ENCODE data around the gene CYP4A22.
"Not testable (repeated sequence)": the region's sequence is repeated elsewhere in the genome, so short reads cannot be mapped to it uniquely, and the experiment has no call there.

CYP4A22 gene, protein sequence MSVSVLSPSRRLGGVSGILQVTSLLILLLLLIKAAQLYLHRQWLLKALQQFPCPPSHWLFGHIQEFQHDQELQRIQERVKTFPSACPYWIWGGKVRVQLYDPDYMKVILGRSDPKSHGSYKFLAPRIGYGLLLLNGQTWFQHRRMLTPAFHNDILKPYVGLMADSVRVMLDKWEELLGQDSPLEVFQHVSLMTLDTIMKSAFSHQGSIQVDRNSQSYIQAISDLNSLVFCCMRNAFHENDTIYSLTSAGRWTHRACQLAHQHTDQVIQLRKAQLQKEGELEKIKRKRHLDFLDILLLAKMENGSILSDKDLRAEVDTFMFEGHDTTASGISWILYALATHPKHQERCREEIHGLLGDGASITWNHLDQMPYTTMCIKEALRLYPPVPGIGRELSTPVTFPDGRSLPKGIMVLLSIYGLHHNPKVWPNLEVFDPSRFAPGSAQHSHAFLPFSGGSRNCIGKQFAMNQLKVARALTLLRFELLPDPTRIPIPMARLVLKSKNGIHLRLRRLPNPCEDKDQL

DNA sequence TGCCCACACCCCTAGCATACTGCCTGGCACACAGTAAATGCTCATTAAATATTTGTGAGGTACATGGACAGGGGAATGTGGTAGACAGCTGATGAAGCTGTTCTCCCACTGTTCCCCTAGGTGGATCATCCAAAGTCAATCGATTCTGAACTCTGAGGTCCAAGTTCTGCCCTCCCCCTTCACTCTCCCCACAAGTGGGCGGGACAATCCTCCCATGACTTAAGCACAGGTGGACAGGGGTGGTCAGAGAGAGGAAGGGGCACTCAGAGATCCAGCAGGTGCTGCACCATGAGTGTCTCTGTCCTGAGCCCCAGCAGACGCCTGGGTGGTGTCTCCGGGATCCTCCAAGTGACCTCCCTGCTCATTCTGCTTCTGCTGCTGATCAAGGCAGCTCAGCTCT is at the start of gene CYP4A22:
Gene CYP4A22, plus strand, starts transcription at position 244 of the 400 bp plus-strand sequence. Its CDS starts 45 bp downstream, at position 289.
- DNase-seq (ENCODE audit: low read depth) = no peak

DNA sequence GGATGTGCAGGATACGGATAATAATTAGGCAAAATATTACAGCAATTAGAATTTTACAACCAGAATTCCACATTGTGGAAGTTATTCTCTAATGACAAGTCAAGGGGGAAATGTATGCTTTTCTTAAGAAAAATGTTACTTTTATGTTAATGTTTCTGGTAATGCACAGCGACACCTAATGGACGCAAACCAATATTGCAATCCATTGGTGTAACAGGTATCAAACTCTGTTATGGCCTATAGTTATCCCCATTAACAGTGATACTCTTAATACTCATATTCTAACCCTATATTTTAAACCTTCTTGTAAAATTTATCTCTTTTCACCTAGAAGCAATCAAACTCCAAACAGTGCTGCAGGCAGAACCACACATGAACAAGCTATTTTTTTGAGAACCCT is 47.9 kb upstream of the CYP4A22 start:
- DNase-seq (ENCODE audit: low read depth) = peak; percentile 52

DNA sequence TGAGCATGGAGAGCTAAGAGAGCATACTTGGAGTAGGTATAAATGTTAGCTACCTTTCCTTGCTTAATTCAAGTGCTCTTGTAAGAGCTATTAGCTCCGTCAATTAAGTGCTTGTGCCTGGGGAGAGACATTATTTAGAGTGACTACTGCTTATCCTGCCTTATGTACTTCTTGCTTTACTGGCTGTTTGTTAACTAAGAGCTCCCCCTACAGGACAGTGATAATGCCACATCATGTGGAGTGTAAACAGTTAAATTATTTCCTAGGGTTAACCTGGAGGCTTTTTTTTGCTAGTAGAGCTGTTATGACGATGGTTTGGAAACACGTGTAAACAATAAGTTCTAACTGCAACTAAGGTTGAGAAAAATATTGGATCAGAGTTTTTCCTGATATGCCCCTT is 45.8 kb upstream of the CYP4A22 start:
- not testable (repeated sequence) for DNase-seq (ENCODE audit: low read depth)

DNA sequence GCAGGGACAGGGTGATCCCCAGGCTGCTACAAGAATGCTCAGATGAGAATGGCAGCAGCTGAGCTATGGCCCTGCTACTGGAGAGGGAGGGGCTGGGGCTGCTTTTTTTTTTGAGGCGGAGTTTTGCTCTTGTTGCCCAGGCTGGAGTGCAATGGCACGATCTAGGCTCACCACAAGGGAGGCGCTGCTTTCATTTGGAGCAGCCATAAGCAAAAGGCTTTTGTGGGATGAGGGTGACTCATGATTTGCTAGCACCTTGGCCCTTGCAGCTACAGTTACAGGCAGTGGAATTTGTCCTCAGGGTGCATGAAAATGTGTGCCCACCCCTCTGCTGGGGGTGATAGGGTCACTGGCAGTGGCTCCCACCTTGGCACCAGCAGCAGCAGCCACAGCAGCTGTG is 32.4 kb upstream of the CYP4A22 start:
- DNase-seq (ENCODE audit: low read depth) = peak; percentile 68

DNA sequence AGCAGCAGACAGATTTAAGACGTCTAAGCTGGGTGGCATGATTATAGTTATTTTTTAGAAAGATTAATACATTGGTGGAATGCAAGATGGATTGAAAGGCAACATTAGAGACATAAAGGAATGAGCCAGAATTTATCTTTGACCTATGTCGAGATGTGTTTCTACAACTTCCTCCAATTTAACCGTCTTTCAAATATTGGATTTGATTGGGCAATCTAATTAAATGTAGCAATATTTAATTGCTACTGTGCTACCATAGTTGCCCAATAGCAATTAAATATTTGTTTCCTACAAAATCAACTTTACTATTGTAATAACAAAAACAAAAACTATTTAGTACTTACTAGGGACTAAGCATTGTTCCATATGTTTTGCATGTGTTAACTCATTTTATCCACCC is 30.4 kb upstream of the CYP4A22 start:
- no peak for DNase-seq (ENCODE audit: low read depth)

DNA sequence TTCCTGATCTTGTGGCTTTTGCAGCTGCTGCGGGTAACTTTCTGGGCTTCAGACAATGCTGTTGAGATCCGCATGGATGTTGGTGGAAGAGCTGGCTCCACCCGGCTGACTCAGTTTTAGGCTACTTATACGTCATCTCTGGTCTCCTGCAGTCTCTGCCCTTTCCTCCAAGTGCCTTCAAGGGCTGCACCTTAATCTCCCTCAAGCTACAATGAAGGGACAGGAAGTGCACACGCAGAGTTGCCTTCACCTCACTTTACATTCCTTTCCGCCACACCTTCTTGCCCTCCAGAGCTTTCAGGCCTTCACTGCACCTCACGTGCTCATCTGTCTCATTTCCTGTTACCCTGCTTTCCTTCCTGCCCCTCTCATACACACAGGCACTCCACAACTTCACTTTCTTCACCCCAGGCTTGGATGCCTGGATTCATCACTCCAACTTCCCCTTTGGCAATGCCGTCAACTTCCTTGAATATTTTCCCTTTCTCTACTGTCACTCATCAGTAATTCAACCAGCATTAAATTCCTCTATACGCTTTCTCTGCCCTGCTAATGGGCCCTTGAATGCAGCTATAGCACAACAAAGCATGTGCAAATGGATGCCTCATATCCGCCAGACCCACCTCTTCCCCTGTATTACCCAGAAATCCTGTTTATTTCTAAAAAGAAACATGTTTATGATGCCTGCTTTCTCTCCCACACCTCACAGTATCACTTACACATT is 29.2 kb upstream of the CYP4A22 start:
- peak; percentile 93 for DNase-seq (ENCODE audit: low read depth)

DNA sequence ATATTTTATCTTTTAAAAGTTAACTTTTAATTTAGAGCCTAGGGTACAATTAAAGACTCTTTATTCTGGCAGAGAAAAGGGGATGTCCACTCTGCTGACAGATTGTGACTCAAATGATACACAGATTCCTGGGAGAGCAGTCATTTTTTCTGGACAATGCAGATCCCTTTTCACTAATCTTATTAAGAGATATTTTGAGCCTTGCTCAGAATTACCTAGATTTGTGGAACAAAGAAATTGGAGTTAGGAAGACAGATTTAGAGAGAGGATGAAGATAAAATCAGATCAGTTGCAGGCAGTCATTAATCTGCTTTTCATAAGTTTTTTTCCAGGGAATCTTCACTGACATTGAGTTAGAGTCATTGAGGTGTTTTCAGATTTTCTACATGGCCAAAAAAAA is 27.8 kb upstream of the CYP4A22 start:
- DNase-seq (ENCODE audit: low read depth) = peak; percentile 89

DNA sequence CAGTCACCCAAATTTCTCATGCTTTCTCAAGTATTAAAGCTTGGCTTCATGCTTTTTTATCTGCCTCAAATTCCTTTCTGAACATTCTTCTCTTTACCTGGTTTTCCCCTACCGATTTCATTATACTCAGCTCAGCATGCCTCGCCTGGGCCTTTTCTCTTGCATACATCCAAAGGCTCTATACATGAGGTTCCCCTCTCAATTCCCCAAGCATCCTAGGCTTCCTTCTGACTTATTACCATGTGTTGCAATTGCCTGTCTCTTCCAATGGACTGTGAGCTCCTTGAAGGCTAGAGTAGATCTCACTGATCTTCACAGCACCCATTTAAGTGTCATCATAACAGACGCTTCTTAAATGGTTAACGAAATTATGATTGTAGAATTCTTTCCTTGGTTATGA is 24.1 kb upstream of the CYP4A22 start:
- DNase-seq (ENCODE audit: low read depth) = no peak

DNA sequence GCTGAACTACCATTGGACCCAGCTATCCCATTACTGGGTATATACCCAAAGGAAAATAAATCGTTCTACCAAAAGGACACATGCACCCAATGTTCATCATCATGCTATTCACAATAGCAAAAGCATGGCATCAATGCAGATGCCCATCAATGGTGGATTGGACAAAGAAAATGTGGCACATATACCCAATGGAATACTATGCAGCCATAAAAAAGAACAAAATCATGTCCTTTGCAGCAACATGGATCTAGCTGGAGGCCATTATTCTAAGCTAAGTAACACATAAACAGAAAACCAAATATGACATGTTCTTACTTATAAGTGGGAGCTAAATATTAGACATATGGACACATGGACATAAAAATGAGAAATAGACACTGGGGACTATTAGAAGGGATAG is 16.2 kb upstream of the CYP4A22 start:
- DNase-seq (ENCODE audit: low read depth) = not testable (repeated sequence)

DNA sequence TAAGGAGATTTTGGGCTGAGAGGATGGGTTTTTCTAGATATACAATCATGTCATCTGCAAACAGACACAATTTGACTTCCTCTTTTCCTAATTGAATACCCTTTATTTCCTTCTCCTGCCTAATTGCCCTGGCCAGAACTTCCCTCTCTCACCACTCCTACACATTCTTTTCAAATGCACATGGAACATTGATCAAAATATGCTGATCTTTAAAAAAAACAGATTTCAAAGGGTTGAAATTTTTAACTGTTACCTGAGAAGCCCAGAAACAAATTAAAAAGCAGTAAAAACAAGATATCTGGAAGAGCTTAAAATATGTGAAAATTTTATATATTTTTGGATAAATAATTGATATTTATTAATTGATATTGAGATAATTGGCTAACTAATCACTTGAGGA is 12.4 kb upstream of the CYP4A22 start:
- not testable (repeated sequence) for DNase-seq (ENCODE audit: low read depth)

DNA sequence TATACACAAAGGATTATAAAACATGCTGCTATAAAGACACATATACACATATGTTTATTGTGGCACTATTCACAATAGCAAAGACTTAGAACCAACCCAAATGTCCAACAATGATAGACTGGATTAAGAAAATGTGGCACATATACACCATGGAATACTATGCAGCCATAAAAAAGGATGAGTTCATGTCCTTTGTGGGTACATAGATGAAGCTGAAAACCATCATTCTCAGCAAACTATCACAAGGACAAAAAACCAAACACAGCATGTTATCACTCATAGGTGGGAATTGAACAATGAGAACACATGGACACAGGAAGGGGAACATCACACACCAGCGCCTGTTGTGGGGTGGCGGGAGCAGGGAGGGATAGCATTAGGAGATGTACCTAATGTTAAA is 10.2 kb upstream of the CYP4A22 start:
- not testable (repeated sequence) for DNase-seq (ENCODE audit: low read depth)

DNA sequence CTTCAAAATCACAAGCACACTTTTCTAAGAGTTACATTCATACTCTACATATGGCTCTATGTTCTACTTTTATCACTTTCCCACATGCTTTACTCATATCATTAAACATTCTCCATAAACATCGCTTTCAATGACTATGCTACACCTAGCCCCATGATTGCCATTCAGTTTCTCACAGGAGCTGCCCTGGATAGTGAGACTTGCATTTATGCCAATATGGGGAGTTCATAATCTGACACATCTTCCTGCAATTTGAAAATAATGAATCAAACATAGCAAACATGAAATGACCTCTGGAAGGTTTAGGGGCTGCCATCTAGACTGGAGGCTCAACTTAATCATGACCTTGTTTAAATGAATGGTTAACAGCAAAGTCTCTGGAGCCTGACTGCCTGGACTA is 9.0 kb upstream of the CYP4A22 start:
- peak; percentile 11 for DNase-seq (ENCODE audit: low read depth)

DNA sequence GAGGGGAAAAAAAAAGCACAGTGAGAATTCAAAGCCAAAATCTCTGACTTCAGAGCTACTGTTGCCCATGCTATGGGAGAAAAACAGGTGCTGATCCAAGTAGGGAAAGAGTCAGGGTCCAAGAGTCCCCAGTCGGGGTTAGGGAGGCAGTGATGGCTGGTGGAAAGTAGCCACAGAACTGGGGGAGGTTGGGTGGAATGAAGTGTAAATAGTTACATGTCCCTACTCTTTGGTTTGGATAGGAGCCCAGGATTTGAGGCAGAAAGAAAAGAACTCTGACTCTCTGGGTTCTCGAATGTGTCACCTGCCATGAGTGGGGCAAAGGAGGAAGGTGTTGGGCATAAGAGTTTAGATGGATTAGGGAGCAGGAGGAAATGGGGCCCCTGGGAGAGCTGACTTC is 8.4 kb upstream of the CYP4A22 start:
- DNase-seq (ENCODE audit: low read depth) = not testable (repeated sequence)

DNA sequence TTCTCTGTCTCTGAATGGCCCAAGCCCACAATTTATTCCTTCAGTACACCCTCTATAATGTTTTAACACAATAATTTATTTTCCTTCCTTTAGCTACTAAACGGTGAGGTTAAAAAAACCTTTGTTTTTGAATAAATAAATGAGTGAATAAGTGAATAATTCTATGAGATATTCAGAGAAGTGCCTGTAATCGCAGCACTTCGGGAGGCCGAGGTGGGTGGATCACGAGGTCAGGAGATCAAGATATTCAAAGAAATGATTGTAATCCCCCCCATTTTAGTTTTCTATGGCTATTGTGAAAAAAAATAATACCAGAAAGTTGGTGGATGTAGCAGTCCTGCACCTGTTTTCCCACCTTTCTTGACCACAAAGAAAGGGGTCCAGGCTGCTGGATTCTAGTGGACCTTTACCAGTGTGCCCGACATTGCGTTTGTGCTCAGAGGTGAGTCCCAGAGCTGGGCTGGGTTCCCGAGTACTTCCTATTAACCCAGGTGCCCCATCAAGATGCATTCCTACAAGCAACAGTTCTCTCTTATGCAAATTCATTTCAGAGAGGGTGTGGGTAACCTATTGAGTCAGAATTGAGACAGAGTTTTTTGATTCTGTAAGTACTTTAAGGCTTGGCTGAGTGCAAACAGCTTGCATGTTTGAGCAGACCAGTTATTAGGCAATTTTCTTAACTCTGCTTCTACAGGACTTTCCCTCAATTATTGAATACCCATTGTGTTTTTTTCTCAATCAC is 7.6 kb upstream of the CYP4A22 start:
- DNase-seq (ENCODE audit: low read depth) = not testable (repeated sequence)

DNA sequence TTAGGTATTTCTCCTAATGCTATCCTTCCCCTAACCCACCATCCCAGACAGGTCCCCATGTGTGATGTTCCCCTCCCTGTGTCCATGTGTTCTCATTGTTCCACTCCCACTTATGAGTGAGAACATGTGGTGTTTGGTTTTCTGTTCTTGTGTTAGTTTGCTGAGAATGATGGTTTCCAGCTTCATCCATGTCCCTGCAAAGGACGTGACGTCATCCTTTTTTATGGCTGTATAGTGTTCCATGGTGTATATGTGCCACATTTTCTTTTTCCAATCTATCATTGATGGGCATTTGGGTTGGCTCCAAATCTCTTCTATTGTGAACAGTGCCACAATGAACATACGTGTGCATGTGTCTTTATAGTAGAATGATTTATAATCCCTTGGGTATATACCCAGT is 4.6 kb upstream of the CYP4A22 start:
- DNase-seq (ENCODE audit: low read depth) = not testable (repeated sequence)

DNA sequence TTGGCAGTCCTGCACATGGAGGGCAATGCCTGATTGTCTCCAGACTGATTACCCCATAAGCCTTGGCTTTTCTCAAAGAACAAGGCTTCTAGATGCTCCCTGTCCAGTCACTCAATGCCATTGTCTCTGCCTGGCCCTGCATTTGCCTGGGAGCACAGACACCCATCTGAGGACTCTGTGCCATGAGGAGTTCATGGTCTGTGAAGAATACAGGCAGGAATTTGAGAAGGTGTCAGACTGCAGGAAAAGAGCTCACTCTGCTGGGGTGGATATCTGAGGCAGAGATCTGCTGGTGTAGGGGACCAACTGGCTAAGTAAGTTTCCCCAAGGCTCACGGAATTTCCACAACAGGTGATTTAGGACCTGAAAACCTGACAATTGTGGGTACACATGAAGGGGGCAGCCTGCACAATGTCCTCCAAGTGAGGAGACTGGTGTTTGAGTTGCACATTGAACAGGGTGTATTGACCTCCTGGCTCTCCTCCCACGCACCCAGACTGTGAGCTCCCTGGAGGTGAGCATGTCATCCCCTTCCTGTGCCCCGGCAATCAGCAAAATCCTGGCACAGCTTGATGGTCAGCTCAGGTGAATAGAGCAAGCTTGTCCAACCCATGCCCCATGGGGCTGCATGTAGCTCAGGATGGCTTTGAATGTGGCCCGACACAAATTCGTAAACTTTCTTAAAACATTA is 829 bp downstream of the CYP4A22 start:
- no peak for DNase-seq (ENCODE audit: low read depth)

DNA sequence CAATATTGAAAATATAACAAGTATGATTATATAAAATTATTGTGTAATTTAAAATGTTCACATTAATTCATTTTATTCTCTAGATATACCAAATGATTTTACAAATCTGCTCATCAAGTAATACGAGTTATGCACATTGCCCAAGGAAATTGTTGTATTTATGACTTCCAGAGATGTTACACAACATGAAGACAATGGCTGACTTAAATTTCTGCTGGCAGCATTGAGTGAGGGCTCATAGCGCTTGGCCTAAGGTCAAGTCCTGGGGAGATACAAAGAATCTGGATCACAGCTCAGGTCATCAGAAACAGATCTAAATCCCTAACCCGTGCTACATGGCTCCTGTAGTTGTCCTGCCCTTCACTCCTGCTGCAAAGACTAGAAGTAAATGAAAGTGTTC is 3.1 kb downstream of the CYP4A22 start:
- not testable (repeated sequence) for DNase-seq (ENCODE audit: low read depth)

DNA sequence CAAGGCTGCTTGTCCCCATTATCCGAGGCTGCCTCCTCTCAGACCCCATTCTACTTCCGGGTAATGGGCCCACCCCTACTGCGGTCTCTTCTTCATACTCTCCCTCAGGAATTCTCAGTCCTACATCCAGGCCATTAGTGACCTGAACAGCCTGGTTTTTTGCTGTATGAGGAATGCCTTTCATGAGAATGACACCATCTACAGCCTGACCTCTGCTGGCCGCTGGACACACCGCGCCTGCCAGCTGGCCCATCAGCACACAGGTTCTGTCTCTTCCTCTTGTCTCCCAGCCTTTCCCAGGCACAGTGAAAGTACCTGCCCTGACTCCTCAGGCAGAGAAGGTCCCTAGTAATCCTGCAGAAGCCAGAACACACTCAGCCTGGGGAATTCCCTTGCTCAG is 6.4 kb downstream of the CYP4A22 start:
- DNase-seq (ENCODE audit: low read depth) = peak; percentile 40

DNA sequence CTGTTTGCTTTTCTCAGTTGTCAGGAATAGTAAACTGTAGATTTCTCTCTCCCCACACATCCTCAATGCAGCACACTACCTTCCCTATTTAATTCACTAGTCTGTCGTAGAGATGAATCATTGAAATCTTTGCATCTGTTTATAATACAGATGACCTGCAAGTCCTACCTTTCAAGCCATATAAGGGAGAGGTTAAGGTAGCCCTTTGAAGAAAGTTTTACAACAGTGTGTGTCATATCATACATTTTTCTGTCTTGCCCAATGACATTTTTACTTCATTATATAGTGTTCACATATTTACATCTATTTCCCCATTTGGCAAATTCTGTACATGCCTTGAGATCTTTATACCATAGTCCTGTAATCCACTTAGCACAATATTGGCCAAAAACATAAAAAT is 9.3 kb downstream of the CYP4A22 start:
- DNase-seq (ENCODE audit: low read depth) = not testable (repeated sequence)

DNA sequence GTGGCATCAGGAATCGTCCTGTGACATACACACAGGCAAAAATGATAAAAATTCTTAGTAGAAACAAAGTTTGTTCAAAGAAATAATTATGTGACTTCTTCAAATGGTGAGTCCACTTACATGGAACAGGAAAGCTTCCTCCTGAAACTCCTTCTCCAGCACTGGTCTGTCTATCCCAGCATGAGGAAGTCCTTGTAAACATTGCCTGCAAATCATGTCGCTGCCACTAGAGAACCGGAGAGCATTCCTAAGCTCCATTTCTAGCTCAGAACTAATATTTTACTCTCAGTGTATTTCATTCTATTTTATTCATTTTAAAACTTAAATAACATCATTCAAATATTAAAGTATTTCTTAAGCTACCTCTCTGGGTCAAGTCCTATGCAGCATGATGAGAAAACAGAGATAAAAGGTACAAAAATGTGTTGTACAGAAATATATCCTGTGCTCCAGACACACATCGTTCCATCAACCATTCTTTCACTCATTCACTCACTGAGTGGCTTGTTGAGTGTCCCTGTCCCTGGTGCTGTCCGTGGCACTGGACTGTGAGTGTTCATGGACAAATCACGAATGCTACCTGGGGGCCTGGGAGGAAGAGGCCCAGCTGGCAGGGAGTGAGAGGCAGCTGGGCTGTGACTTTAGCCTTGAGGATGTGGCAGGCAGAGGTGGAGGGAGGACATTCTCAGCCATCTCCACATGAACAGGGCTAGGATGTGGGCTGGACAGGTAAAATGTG is 10.0 kb downstream of the CYP4A22 start:
- peak; percentile 17 for DNase-seq (ENCODE audit: low read depth)

DNA sequence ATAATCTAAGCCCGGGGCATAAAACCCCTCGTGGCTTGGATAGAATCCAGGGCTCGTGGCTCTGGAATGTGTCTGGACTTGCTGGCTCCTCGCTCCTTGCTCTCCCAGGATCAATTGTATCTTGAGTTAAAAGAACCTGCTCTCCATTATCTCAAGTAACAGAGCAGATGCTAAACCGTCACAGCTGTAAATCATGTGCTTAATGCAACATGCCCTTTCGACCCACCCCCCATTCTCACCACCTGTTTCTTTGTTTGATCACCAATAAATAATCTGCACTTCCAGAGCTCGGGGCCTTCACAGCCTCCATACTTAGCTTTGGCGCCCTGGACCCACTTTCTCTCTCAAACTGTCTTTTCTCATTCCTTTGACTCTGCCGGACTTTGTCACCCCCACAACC is 11.9 kb downstream of the CYP4A22 start:
- DNase-seq (ENCODE audit: low read depth) = not testable (repeated sequence)

All from ELR (cell line).